ENCODE results near the gene TRABD. TPM values are rescaled to one million over a fixed set of nuclear protein-coding genes. Genes with fewer than 3 reads are reported as not detected.

Gene TRABD
- total RNA-seq, 2 experiments from 2014 or later = 77.8 to 79.4 TPM

- H3K27me3 Mint-ChIP-seq = no peaks in the 10 kb centered on the region
- H3K9me3 Mint-ChIP-seq = no peaks in the 10 kb centered on the region
- peak overlapping the region; percentile 94 for H3K4me3 Mint-ChIP-seq
- peaks cover 37% of the 10 kb centered on the region for H3K4me1 Mint-ChIP-seq
- DNase-seq = no peak
- peak overlapping the region; percentile 86 for H3K27ac Mint-ChIP-seq
- H3K36me3 Mint-ChIP-seq = peaks cover 15% of the 10 kb centered on the region
These were observed 1.2 kb downstream of the TRABD start for GRCh38 chr22:50186761-50187523.

GRCh38 chr22:50188356-50188755, 2.6 kb downstream of the TRABD start:
- Mint-ChIP-seq H3K27me3 (no peaks in the 10 kb centered on the region), H3K4me3 (no peak overlapping the region), H3K27ac (peak overlapping the region; percentile 13), H3K4me1 (peaks cover 48% of the 10 kb centered on the region), H3K36me3 (peaks cover 21% of the 10 kb centered on the region), H3K9me3 (no peaks in the 10 kb centered on the region)
- DNase-seq = no peak

GRCh38 chr22:50189184-50189848, 3.6 kb downstream of the TRABD start:
- Mint-ChIP-seq H3K9me3 (no peaks in the 10 kb centered on the region), H3K4me1 (peaks cover 48% of the 10 kb centered on the region), H3K36me3 (peaks cover 21% of the 10 kb centered on the region), H3K27me3 (no peaks in the 10 kb centered on the region), H3K27ac (peak overlapping the region; percentile 98), H3K4me3 (peak overlapping the region; percentile 88)
- no peak for DNase-seq

GRCh38 chr22:50189849-50190181, 4.1 kb downstream of the TRABD start:
- H3K36me3 Mint-ChIP-seq = peaks cover 21% of the 10 kb centered on the region
- H3K27me3 Mint-ChIP-seq = no peaks in the 10 kb centered on the region
- no peaks in the 10 kb centered on the region for H3K9me3 Mint-ChIP-seq
- H3K4me1 Mint-ChIP-seq = peaks cover 46% of the 10 kb centered on the region
- H3K4me3 Mint-ChIP-seq = peak overlapping the region; percentile 88
- H3K27ac Mint-ChIP-seq = peak overlapping the region; percentile 98
- no peak for DNase-seq

- H3K27ac Mint-ChIP-seq = peak overlapping the region; percentile 98
- no peaks in the 10 kb centered on the region for H3K9me3 Mint-ChIP-seq
- peaks cover 21% of the 10 kb centered on the region for H3K36me3 Mint-ChIP-seq
- peak overlapping the region; percentile 88 for H3K4me3 Mint-ChIP-seq
- H3K27me3 Mint-ChIP-seq = no peaks in the 10 kb centered on the region
- DNase-seq = peak; percentile 80
- peaks cover 45% of the 10 kb centered on the region for H3K4me1 Mint-ChIP-seq
These were observed 4.6 kb downstream of the TRABD start for GRCh38 chr22:50190182-50190940.

GRCh38 chr22:50190941-50191741, 5.4 kb downstream of the TRABD start:
- Mint-ChIP-seq H3K9me3 (no peaks in the 10 kb centered on the region), H3K36me3 (peaks cover 21% of the 10 kb centered on the region), H3K27me3 (no peaks in the 10 kb centered on the region), H3K27ac (peak overlapping the region; percentile 98), H3K4me1 (peaks cover 43% of the 10 kb centered on the region), H3K4me3 (peak overlapping the region; percentile 88)
- peak; percentile 77 for DNase-seq

GRCh38 chr22:50192436-50193204, 6.9 kb downstream of the TRABD start:
- H3K27ac Mint-ChIP-seq = peak overlapping the region; percentile 98
- H3K36me3 Mint-ChIP-seq = peaks cover 15% of the 10 kb centered on the region
- H3K9me3 Mint-ChIP-seq = no peaks in the 10 kb centered on the region
- peak; percentile 46 for DNase-seq
- H3K27me3 Mint-ChIP-seq = no peaks in the 10 kb centered on the region
- peak overlapping the region; percentile 88 for H3K4me3 Mint-ChIP-seq
- peaks cover 35% of the 10 kb centered on the region for H3K4me1 Mint-ChIP-seq

- H3K27ac Mint-ChIP-seq = no peak overlapping the region
- H3K9me3 Mint-ChIP-seq = no peaks in the 10 kb centered on the region
- no peak for DNase-seq
- no peak overlapping the region for H3K4me3 Mint-ChIP-seq
- no peaks in the 10 kb centered on the region for H3K27me3 Mint-ChIP-seq
- H3K36me3 Mint-ChIP-seq = peaks cover 14% of the 10 kb centered on the region
- peaks cover 31% of the 10 kb centered on the region for H3K4me1 Mint-ChIP-seq
These were observed 7.9 kb downstream of the TRABD start for GRCh38 chr22:50193621-50194020.

- Mint-ChIP-seq H3K4me3 (no peak overlapping the region), H3K27ac (no peak overlapping the region), H3K4me1 (peaks cover 29% of the 10 kb centered on the region), H3K27me3 (no peaks in the 10 kb centered on the region), H3K36me3 (peaks cover 14% of the 10 kb centered on the region), H3K9me3 (no peaks in the 10 kb centered on the region)
- no peak for DNase-seq
These were observed 8.5 kb downstream of the TRABD start for GRCh38 chr22:50194037-50194805.

GRCh38 chr22:50196256-50196655, 10.5 kb downstream of the TRABD start:
- no peak overlapping the region for H3K4me3 Mint-ChIP-seq
- H3K27ac Mint-ChIP-seq = no peak overlapping the region
- peaks cover 12% of the 10 kb centered on the region for H3K36me3 Mint-ChIP-seq
- H3K9me3 Mint-ChIP-seq = no peaks in the 10 kb centered on the region
- no peaks in the 10 kb centered on the region for H3K27me3 Mint-ChIP-seq
- peaks cover 21% of the 10 kb centered on the region for H3K4me1 Mint-ChIP-seq
- DNase-seq = no peak

GRCh38 chr22:50197000-50197800, 11.5 kb downstream of the TRABD start:
- no peaks in the 10 kb centered on the region for H3K27me3 Mint-ChIP-seq

GRCh38 chr22:50197856-50198623, 12.3 kb downstream of the TRABD start:
- no peaks in the 10 kb centered on the region for H3K9me3 Mint-ChIP-seq
- DNase-seq = no peak
- no peaks in the 10 kb centered on the region for H3K27me3 Mint-ChIP-seq
- H3K4me3 Mint-ChIP-seq = no peak overlapping the region
- peaks cover 15% of the 10 kb centered on the region for H3K4me1 Mint-ChIP-seq
- peaks cover 4% of the 10 kb centered on the region for H3K36me3 Mint-ChIP-seq
- no peak overlapping the region for H3K27ac Mint-ChIP-seq

More at GRCh38 chr22:50197000-50197800, 11.5 kb downstream of the TRABD start:
- H3K4me1 Mint-ChIP-seq = peaks cover 17% of the 10 kb centered on the region
- H3K4me3 Mint-ChIP-seq = no peak overlapping the region
- H3K36me3 Mint-ChIP-seq = peaks cover 3% of the 10 kb centered on the region
- H3K9me3 Mint-ChIP-seq = no peaks in the 10 kb centered on the region
- DNase-seq = no peak
- H3K27ac Mint-ChIP-seq = no peak overlapping the region

Measured in activated naive CD8-positive, alpha-beta T cell treated with anti-CD3 and anti-CD28 coated beads for 36 hours (primary cell).